ENCODE results near the gene FLRT2.

FLRT2 gene

GRCh38 chr14:85601246-85601645 lies 71.3 kb downstream of the FLRT2 start:
- no peak for DNase-seq

- DNase-seq: no peak
Measured at GRCh38 chr14:85601690-85602089, 71.7 kb downstream of the FLRT2 start.

- no peak for DNase-seq
Measured at GRCh38 chr14:85602345-85602744, 72.4 kb downstream of the FLRT2 start.

- DNase-seq: no peak
Measured at GRCh38 chr14:85604021-85604420, 74.1 kb downstream of the FLRT2 start.

GRCh38 chr14:85604714-85605113 lies 74.8 kb downstream of the FLRT2 start:
- DNase-seq: no peak

- no peak for DNase-seq
Measured at GRCh38 chr14:85607651-85608081, 77.7 kb downstream of the FLRT2 start.

- DNase-seq: no peak
Measured at GRCh38 chr14:85613496-85613895, 83.6 kb downstream of the FLRT2 start.

- no peak for DNase-seq
Measured at GRCh38 chr14:85616386-85616885, 86.5 kb downstream of the FLRT2 start.

- no peak for DNase-seq
Measured at GRCh38 chr14:85616886-85617285, 86.9 kb downstream of the FLRT2 start.

- DNase-seq: no peak
Measured at GRCh38 chr14:85617791-85618190, 87.8 kb downstream of the FLRT2 start.

- DNase-seq: no peak
Measured at GRCh38 chr14:85618390-85618789, 88.4 kb downstream of the FLRT2 start.

- no peak for DNase-seq
Measured at GRCh38 chr14:85618978-85619377, 89.0 kb downstream of the FLRT2 start.

- DNase-seq: no peak
Measured at GRCh38 chr14:85619851-85620250, 89.9 kb downstream of the FLRT2 start.

- DNase-seq: no peak
Measured at GRCh38 chr14:85620947-85621346, 91.0 kb downstream of the FLRT2 start.

- no peak for DNase-seq
Measured at GRCh38 chr14:85622106-85622505, 92.2 kb downstream of the FLRT2 start.

- DNase-seq: no peak
Measured at GRCh38 chr14:85622986-85623685, 93.2 kb downstream of the FLRT2 start.

GRCh38 chr14:85625925-85626585 lies 96.1 kb downstream of the FLRT2 start:
- no peak for DNase-seq

- no peak for DNase-seq
Measured at GRCh38 chr14:85634205-85634604, 104.3 kb downstream of the FLRT2 start.

- no peak for DNase-seq
Measured at GRCh38 chr14:85644211-85644610, 114.3 kb downstream of the FLRT2 start.

- DNase-seq: no peak
Measured at GRCh38 chr14:85653029-85653428, 123.1 kb downstream of the FLRT2 start.

GRCh38 chr14:85660243-85660922 lies 130.4 kb downstream of the FLRT2 start:
- no peak for DNase-seq

GRCh38 chr14:85662096-85662495 lies 132.2 kb downstream of the FLRT2 start:
- DNase-seq: no peak

GRCh38 chr14:85663256-85663655 lies 133.3 kb downstream of the FLRT2 start:
- DNase-seq: no peak

- DNase-seq: no peak
Measured at GRCh38 chr14:85663667-85664066, 133.7 kb downstream of the FLRT2 start.

Data from stimulated activated CD4-positive, alpha-beta T cell treated with anti-CD3 and anti-CD28 coated beads, Interleukin-4, amount 100 ng/mL, for 24 hours (primary cell).